A673 (cell line): ENCODE results near the gene BRD8. TPM values are rescaled to one million over a fixed set of nuclear protein-coding genes. Genes with fewer than 3 reads are reported as not detected.

ENCODE experiments used
- BruUV-seq: library from RNA; stranded (reverse); fragments of 400-500 nt; replicated peaks from 2 replicates; lab custom pipeline; 2021; lab: Mats Ljungman, UMichigan
- CTCF ChIA-PET: fragments of 300-600 bp; sonication (Branson Sonifier 250); formaldehyde crosslinking; loops from one replicate; lab custom pipeline; 2022; ENCODE audit warnings: antibody characterized with exemption; lab: Charles Lee
- POLR2A ChIA-PET: fragments of 300-600 bp; sonication (Branson Sonifier 250); formaldehyde crosslinking; loops from one replicate; lab custom pipeline; 2022; ENCODE audit warnings: antibody characterized with exemption; ENCODE audit not compliant: low non-redundant PET; lab: Charles Lee
- DNase-seq: peaks from one replicate; pipeline ENCODE4 v3.0.0-alpha.2; 2015; ENCODE audit warnings: low spot score
- H3K27ac ChIP-seq: fragments of 200-600 bp; sonication (generic); 2 replicates; pipeline ENCODE4 v1.5.1; 2016; ENCODE audit warnings: mixed run types, low read depth, mild to moderate bottlenecking, mixed read lengths, antibody characterized with exemption, low read length; ENCODE audit not compliant: poor library complexity, severe bottlenecking
- H3K27me3 ChIP-seq: fragments of 200-600 bp; sonication (generic); replicated peaks from 2 replicates; pipeline ENCODE4 v1.6.1; 2017; ENCODE audit warnings: mixed run types, low read depth, mild to moderate bottlenecking, mixed read lengths, antibody characterized with exemption, low read length; ENCODE audit not compliant: insufficient read depth, poor library complexity
- H3K36me3 ChIP-seq: fragments of 200-600 bp; sonication (generic); 2 replicates; pipeline ENCODE4 v1.6.1; 2016; ENCODE audit warnings: mixed run types, mild to moderate bottlenecking, mixed read lengths, antibody characterized with exemption, low read length; ENCODE audit not compliant: insufficient read depth, poor library complexity, severe bottlenecking
- H3K4me1 ChIP-seq: fragments of 200-600 bp; sonication (generic); 2 replicates; pipeline ENCODE4 v1.6.1; 2017; ENCODE audit warnings: mixed run types, mild to moderate bottlenecking, mixed read lengths, antibody characterized with exemption, low read length; ENCODE audit not compliant: insufficient read depth, poor library complexity, severe bottlenecking
- H3K4me3 ChIP-seq: fragments of 200-600 bp; sonication (generic); 2 replicates; pipeline ENCODE4 v1.5.1; 2016; ENCODE audit warnings: low read depth, mixed run types, mild to moderate bottlenecking, mixed read lengths, low read length; ENCODE audit not compliant: poor library complexity, severe bottlenecking
- H3K9me3 ChIP-seq: fragments of 200-600 bp; sonication (generic); 2 replicates; pipeline ENCODE4 v1.6.1; 2016; ENCODE audit warnings: mixed run types, low read depth, mild to moderate bottlenecking, mixed read lengths, antibody characterized with exemption, low read length; ENCODE audit not compliant: poor library complexity, severe bottlenecking
- CTCF ChIP-seq: fragments of 300-800, 200-600 bp; sonication (generic); conservative IDR thresholded peaks from 2 replicates; pipeline ENCODE4 v1.5.1; 2017; ENCODE audit warnings: low read depth, mild to moderate bottlenecking, antibody characterized with exemption, low read length, moderate library complexity, mixed read lengths
- EZH2 ChIP-seq: fragments of 200-600 bp; sonication (generic); IDR thresholded peaks from 2 replicates; pipeline ENCODE4 v1.6.1; 2017; ENCODE audit warnings: borderline replicate concordance, low read depth, mild to moderate bottlenecking, mixed read lengths, antibody characterized with exemption, low read length; ENCODE audit not compliant: poor library complexity, severe bottlenecking
- intact Hi-C: fragments of 100-400 bp; cut with micrococcal nuclease; formaldehyde crosslinking; loops from one replicate; pipeline ENCODE4 v1.10.0; 2022; ENCODE audit not compliant: unreplicated experiment
- total RNA-seq: library from RNA; stranded (reverse); gene quantifications from 2 replicates; pipeline ENCODE4 v1.2.3, GENCODE V29; 2021

BRD8 gene
- total RNA-seq, 1 experiment from 2014 or later = 86.7 TPM

- intact Hi-C loops = no loop called here
- BruUV-seq = no TSS peak
These were observed 86.1 kb downstream of the BRD8 start for GRCh38 chr5:138092301-138092700.

GRCh38 chr5:138091685-138092084, 86.7 kb downstream of the BRD8 start:
- DNase-seq = no peak
- POLR2A ChIA-PET = interaction anchor here (0.6 kb wide), 2 partner anchors 40 to 144 kb away, joined by 4 to 5 read pairs; no protein-coding TSS in a partner anchor
- Histone ChIP-seq H3K9me3 (no peaks in the 10 kb centered on the region), H3K36me3 (no peaks in the 10 kb centered on the region), H3K27me3 (peaks cover 14% of the 10 kb centered on the region), H3K27ac (no peak overlapping the region), H3K4me3 (no peak overlapping the region), H3K4me1 (no peaks in the 10 kb centered on the region)
- BruUV-seq = no TSS peak
- intact Hi-C loops = no loop called here
- CTCF ChIA-PET = no interaction called here
- TF ChIP-seq CTCF (no peak), EZH2 (no peak)

More at GRCh38 chr5:138092301-138092700, 86.1 kb downstream of the BRD8 start:
- H3K4me3 ChIP-seq = no peak overlapping the region
- H3K27me3 ChIP-seq = peaks cover 14% of the 10 kb centered on the region
- H3K36me3 ChIP-seq = no peaks in the 10 kb centered on the region
- no peak for TF ChIP-seq CTCF
- no peak for TF ChIP-seq EZH2
- DNase-seq = no peak
- no peak overlapping the region for H3K27ac ChIP-seq
- POLR2A ChIA-PET = no interaction called here
- no peaks in the 10 kb centered on the region for H3K9me3 ChIP-seq
- CTCF ChIA-PET = no interaction called here
- H3K4me1 ChIP-seq = no peaks in the 10 kb centered on the region

Other genes starting within 250 kb of the BRD8 start
- gene FAM13B, start 145.6 kb downstream of the BRD8 start, total RNA-seq = 22.7 and 23.5 TPM in 2 replicates
- not detected in 2 replicates for gene WNT8A, start 94.6 kb downstream of the BRD8 start, total RNA-seq
- 0.72 TPM in 1 of 2 replicates, not detected in the other for gene NME5, start 39.2 kb downstream of the BRD8 start, total RNA-seq
- 116 and 119 TPM in 2 replicates for gene KIF20A, start 482 bp upstream of the BRD8 start, total RNA-seq
- gene CDC23, start 34.7 kb upstream of the BRD8 start, total RNA-seq = 54.0 and 55.1 TPM in 2 replicates
- 0.75 and 0.83 TPM in 2 replicates for gene GFRA3, start 96.0 kb upstream of the BRD8 start, total RNA-seq
- 22.3 and 25.6 TPM in 2 replicates for gene CDC25C, start 153.2 kb upstream of the BRD8 start, total RNA-seq
- 39.7 and 39.8 TPM in 2 replicates for gene FAM53C, start 159.6 kb upstream of the BRD8 start, total RNA-seq
- gene KDM3B, start 174.1 kb upstream of the BRD8 start, total RNA-seq = 62.1 and 65.1 TPM in 2 replicates